ENCODE results near the gene LPIN1.
"Not testable (repeated sequence)": the region's sequence is repeated elsewhere in the genome, so short reads cannot be mapped to it uniquely, and the experiment has no call there.

Gene LPIN1

GRCh38 chr2:11805024-11805423 lies 58.6 kb downstream of the LPIN1 start:
- Histone ChIP-seq H3K4me3 (ENCODE audit: low read depth, low read length) (no peak overlapping the region), H3K4me1 (ENCODE audit: control insufficient read depth, insufficient read depth, low read length) (no peaks in the 10 kb centered on the region), H3K27me3 (ENCODE audit: control insufficient read depth, insufficient read depth, low read length) (no peaks in the 10 kb centered on the region), H3K36me3 (ENCODE audit: control insufficient read depth, insufficient read depth, low read length) (peaks cover 23% of the 10 kb centered on the region), H3K27ac (ENCODE audit: low read depth, low read length) (no peak overlapping the region), H3K9me3 (ENCODE audit: control insufficient read depth, insufficient read depth, low read length) (no peaks in the 10 kb centered on the region), H3K9ac (ENCODE audit: low read depth, low read length) (no peak overlapping the region)

DNA sequence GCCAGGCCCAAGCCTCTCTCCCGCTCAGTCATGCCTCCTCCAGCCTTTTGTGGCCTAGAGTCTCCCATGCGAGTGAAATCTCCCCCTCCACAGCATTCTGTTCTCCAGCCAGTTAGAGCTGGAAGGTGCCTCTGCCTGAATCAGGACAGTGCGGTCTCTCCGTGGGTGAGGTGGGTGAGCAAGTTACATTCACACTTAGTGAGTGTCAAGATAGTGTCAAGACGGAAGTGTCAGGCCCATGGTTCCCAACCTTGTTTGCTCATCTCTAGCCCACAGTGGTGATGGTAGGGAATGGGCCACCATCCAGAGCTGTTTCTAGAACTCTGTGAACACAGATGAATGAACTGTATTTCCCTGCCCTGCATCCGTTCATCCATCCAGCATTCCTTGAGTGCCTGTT lies 59.5 kb downstream of the LPIN1 start:
- peaks cover 23% of the 10 kb centered on the region for H3K36me3 ChIP-seq (ENCODE audit: control insufficient read depth, insufficient read depth, low read length)

GRCh38 chr2:11807156-11808015 lies 61.0 kb downstream of the LPIN1 start:
- H3K9ac ChIP-seq (ENCODE audit: low read depth, low read length), result no peak overlapping the region
- no peak overlapping the region for H3K27ac ChIP-seq (ENCODE audit: low read depth, low read length)
- no peak overlapping the region for H3K4me3 ChIP-seq (ENCODE audit: low read depth, low read length)
- no peaks in the 10 kb centered on the region for H3K9me3 ChIP-seq (ENCODE audit: control insufficient read depth, insufficient read depth, low read length)
- H3K27me3 ChIP-seq (ENCODE audit: control insufficient read depth, insufficient read depth, low read length), result no peaks in the 10 kb centered on the region
- peaks cover 23% of the 10 kb centered on the region for H3K36me3 ChIP-seq (ENCODE audit: control insufficient read depth, insufficient read depth, low read length)
- no peaks in the 10 kb centered on the region for H3K4me1 ChIP-seq (ENCODE audit: control insufficient read depth, insufficient read depth, low read length)

More for the DNA sequence above, 59.5 kb downstream of the LPIN1 start:
- Histone ChIP-seq H3K4me3 (ENCODE audit: low read depth, low read length) (no peak overlapping the region), H3K27ac (ENCODE audit: low read depth, low read length) (no peak overlapping the region), H3K4me1 (ENCODE audit: control insufficient read depth, insufficient read depth, low read length) (no peaks in the 10 kb centered on the region), H3K27me3 (ENCODE audit: control insufficient read depth, insufficient read depth, low read length) (no peaks in the 10 kb centered on the region), H3K9me3 (ENCODE audit: control insufficient read depth, insufficient read depth, low read length) (no peaks in the 10 kb centered on the region), H3K9ac (ENCODE audit: low read depth, low read length) (no peak overlapping the region)

DNA sequence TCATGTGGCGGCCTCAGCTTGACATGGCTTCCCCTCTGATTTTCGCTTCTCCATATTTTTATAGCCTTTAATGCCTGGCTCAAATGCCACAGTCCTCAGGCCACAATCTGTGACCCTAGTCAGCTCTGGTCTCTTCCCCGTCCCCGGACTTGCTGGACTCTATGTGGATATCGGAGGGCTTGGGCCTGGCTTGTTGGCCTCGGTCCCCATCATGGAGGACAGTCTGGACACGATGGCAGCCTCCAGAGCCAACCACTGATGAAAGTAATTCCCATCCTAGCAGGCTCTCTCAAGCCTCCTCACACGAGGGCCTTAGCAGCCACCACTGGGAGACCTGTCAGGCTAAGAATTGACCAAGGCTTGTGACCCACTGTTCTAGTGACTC lies 61.6 kb downstream of the LPIN1 start:
- no peak overlapping the region for H3K9ac ChIP-seq (ENCODE audit: low read depth, low read length)
- H3K9me3 ChIP-seq (ENCODE audit: control insufficient read depth, insufficient read depth, low read length), result no peaks in the 10 kb centered on the region
- H3K4me1 ChIP-seq (ENCODE audit: control insufficient read depth, insufficient read depth, low read length), result no peaks in the 10 kb centered on the region
- H3K4me3 ChIP-seq (ENCODE audit: low read depth, low read length), result no peak overlapping the region
- no peak overlapping the region for H3K27ac ChIP-seq (ENCODE audit: low read depth, low read length)
- H3K27me3 ChIP-seq (ENCODE audit: control insufficient read depth, insufficient read depth, low read length), result no peaks in the 10 kb centered on the region
- H3K36me3 ChIP-seq (ENCODE audit: control insufficient read depth, insufficient read depth, low read length), result peaks cover 23% of the 10 kb centered on the region

DNA sequence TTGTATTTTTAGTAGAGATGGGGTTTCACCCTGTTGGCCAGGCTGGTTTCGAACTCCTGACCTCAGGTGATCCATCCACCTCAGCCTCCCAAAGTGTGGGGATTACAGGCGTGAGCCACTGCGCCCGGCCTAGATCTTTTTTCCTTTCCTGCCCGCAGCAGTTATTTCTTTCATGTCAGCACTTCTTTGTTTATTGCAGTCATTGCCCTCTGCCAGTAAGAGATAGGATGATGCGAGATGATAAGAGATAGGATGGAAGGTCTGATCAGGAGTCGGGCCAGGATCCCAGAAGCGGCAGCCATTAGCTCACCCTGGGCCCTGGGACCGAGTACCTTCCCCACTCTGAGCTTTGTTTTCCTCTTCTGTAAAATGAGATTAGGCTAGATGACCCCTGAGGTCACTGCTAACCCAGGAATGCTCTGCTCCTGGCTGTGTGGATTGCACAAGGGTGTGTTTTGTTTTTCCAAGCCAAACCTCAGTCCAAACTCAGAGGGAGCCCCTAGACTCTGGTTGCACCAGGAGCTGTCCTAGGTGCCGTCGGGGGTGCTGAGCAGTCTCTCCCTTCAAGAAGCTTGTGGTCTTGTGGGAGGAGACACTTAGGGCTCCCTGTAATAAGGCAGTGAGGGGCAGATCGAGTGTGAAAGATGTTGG lies 63.3 kb downstream of the LPIN1 start:
- no peak overlapping the region for H3K4me3 ChIP-seq (ENCODE audit: low read depth, low read length)
- no peaks in the 10 kb centered on the region for H3K27me3 ChIP-seq (ENCODE audit: control insufficient read depth, insufficient read depth, low read length)
- H3K9me3 ChIP-seq (ENCODE audit: control insufficient read depth, insufficient read depth, low read length), result no peaks in the 10 kb centered on the region
- H3K4me1 ChIP-seq (ENCODE audit: control insufficient read depth, insufficient read depth, low read length), result no peaks in the 10 kb centered on the region
- H3K36me3 ChIP-seq (ENCODE audit: control insufficient read depth, insufficient read depth, low read length), result peaks cover 17% of the 10 kb centered on the region
- H3K9ac ChIP-seq (ENCODE audit: low read depth, low read length), result no peak overlapping the region
- no peak overlapping the region for H3K27ac ChIP-seq (ENCODE audit: low read depth, low read length)

DNA sequence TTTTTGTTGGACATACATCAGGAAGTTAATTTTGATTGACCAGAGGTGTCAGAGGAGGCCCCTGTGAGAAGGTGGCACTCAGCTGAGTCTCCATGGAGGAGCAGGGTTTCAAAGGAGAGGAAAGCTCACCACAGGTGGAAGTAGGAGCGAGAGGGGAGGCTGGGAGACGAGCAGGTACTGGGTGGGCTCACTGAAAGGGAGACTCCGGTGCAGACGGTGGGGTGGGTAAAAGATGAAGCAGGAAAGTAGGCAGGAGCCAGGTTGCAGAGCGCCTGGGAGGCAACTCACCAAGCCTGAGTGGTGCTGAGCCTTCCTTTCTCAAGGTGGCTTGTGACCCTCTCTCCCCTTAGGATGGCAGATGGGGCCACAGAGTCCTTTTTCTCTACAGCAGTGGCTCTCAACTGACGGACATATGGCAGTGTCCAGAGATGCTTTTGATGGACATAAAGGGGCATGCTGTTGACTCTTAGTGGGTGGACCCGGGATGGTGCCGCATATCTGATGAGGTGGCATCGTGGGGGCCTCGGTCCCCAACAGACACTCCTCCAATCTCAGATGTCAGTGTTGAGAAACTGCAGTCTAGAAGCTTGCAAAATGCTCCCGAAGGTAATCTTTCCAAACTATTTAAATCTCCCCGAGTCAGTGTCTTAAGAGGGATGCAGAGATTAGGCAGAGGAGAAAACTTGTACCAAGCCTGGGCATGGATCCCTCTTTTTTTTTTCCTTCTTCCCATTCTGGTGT lies 64.0 kb downstream of the LPIN1 start:
- Histone ChIP-seq H3K27me3 (ENCODE audit: control insufficient read depth, insufficient read depth, low read length) (no peaks in the 10 kb centered on the region), H3K36me3 (ENCODE audit: control insufficient read depth, insufficient read depth, low read length) (peaks cover 16% of the 10 kb centered on the region)

GRCh38 chr2:11811036-11811654 lies 64.7 kb downstream of the LPIN1 start:
- no peaks in the 10 kb centered on the region for H3K4me1 ChIP-seq (ENCODE audit: control insufficient read depth, insufficient read depth, low read length)
- no peaks in the 10 kb centered on the region for H3K9me3 ChIP-seq (ENCODE audit: control insufficient read depth, insufficient read depth, low read length)
- H3K27me3 ChIP-seq (ENCODE audit: control insufficient read depth, insufficient read depth, low read length), result no peaks in the 10 kb centered on the region
- no peak overlapping the region for H3K4me3 ChIP-seq (ENCODE audit: low read depth, low read length)
- no peak overlapping the region for H3K9ac ChIP-seq (ENCODE audit: low read depth, low read length)
- peaks cover 17% of the 10 kb centered on the region for H3K36me3 ChIP-seq (ENCODE audit: control insufficient read depth, insufficient read depth, low read length)
- no peak overlapping the region for H3K27ac ChIP-seq (ENCODE audit: low read depth, low read length)

More for the DNA sequence above, 64.0 kb downstream of the LPIN1 start:
- Histone ChIP-seq H3K27ac (ENCODE audit: low read depth, low read length) (no peak overlapping the region), H3K9ac (ENCODE audit: low read depth, low read length) (no peak overlapping the region), H3K9me3 (ENCODE audit: control insufficient read depth, insufficient read depth, low read length) (no peaks in the 10 kb centered on the region), H3K4me3 (ENCODE audit: low read depth, low read length) (no peak overlapping the region), H3K4me1 (ENCODE audit: control insufficient read depth, insufficient read depth, low read length) (no peaks in the 10 kb centered on the region)

DNA sequence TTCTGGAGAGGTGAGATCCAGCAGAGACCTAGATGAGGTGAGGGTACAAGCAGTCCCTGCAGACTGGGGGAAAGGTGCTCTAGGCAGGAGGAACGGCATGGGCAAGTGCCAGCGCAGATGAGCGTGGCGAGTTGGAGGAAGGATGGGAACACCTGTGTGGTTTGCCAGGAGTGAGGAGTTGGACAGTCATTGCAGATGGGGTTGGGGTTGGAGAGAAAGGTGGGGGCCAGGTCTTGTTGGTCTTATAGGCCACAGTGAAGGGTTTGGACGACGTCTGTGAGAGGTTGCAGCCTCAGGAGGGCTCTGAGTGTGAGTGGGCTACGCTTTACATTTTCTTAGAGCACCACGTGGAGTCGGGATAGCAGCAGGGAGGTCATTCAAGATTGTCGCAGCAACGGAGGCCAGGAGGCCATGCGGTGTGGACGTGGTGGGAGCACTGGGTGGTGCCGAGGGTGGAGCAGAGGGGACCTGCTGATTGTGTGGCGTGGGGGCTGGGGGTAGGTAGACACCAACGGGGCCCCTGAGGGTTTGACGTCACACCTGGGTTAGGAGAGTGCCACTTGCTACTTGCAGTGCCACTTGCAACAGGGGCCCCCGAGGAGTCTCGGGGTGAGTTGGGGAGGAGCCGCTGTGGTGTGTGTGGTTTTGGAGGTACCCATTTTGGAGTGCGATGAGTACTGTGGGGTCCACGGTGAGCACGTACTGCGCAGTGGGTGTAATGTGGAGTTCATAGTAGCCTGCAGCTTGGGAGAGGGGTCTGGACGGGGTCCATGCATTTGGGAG lies 66.2 kb downstream of the LPIN1 start:
- no peak overlapping the region for H3K4me3 ChIP-seq (ENCODE audit: low read depth, low read length)
- H3K27me3 ChIP-seq (ENCODE audit: control insufficient read depth, insufficient read depth, low read length), result no peaks in the 10 kb centered on the region
- peaks cover 13% of the 10 kb centered on the region for H3K36me3 ChIP-seq (ENCODE audit: control insufficient read depth, insufficient read depth, low read length)

DNA sequence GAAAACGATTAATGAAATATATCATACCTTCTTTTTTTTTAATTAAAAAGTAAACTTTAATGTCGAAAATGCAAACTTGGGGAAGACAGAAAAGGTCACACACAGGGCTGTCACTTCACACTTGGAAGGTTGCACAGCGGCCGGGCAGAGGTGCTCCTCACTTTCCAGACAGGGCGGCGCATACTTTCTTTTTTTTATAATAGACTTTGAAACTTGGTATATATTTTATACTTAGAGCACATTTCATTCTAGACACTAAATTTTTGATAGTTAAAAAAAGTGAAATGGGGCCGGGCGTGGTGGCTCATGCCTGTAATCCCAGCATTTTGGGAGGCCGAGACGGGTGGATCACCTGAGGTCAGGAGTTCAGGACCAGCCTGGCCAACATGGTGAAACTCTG lies 66.9 kb downstream of the LPIN1 start:
- not testable (repeated sequence) for H3K9ac ChIP-seq (ENCODE audit: low read depth, low read length); H3K27ac ChIP-seq (ENCODE audit: low read depth, low read length); H3K27me3 ChIP-seq (ENCODE audit: control insufficient read depth, insufficient read depth, low read length); H3K9me3 ChIP-seq (ENCODE audit: control insufficient read depth, insufficient read depth, low read length); H3K4me1 ChIP-seq (ENCODE audit: control insufficient read depth, insufficient read depth, low read length); H3K4me3 ChIP-seq (ENCODE audit: low read depth, low read length)
- peaks cover 13% of the 10 kb centered on the region for H3K36me3 ChIP-seq (ENCODE audit: control insufficient read depth, insufficient read depth, low read length)

More for the DNA sequence above, 66.2 kb downstream of the LPIN1 start:
- no peak overlapping the region for H3K9ac ChIP-seq (ENCODE audit: low read depth, low read length)
- no peaks in the 10 kb centered on the region for H3K9me3 ChIP-seq (ENCODE audit: control insufficient read depth, insufficient read depth, low read length)
- no peaks in the 10 kb centered on the region for H3K4me1 ChIP-seq (ENCODE audit: control insufficient read depth, insufficient read depth, low read length)
- H3K27ac ChIP-seq (ENCODE audit: low read depth, low read length), result no peak overlapping the region

DNA sequence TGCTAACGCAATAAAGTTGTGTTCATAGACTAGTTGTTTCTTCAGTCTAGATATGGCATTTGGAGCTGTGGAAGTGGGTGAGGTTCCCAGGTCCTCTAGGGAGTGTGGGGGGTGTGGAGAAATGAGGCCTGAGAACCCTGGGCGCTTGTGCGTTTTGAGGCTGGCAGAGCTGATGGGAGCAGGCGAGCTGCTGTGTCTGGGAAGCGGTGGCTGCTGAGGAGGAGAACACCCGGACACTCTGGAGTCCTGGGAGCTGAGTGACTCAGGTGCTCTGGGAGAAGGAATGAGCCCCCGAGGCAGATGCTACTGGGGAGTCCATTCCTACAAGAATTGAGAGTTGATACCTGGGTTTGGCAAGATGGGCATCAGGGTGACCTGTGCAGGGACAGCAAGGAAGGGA lies 67.5 kb downstream of the LPIN1 start:
- H3K9me3 ChIP-seq (ENCODE audit: control insufficient read depth, insufficient read depth, low read length), result no peaks in the 10 kb centered on the region
- no peak overlapping the region for H3K9ac ChIP-seq (ENCODE audit: low read depth, low read length)
- H3K27me3 ChIP-seq (ENCODE audit: control insufficient read depth, insufficient read depth, low read length), result no peaks in the 10 kb centered on the region
- H3K36me3 ChIP-seq (ENCODE audit: control insufficient read depth, insufficient read depth, low read length), result peaks cover 13% of the 10 kb centered on the region
- no peaks in the 10 kb centered on the region for H3K4me1 ChIP-seq (ENCODE audit: control insufficient read depth, insufficient read depth, low read length)
- no peak overlapping the region for H3K27ac ChIP-seq (ENCODE audit: low read depth, low read length)
- no peak overlapping the region for H3K4me3 ChIP-seq (ENCODE audit: low read depth, low read length)
